H7 (cell line): ENCODE data around the gene PRKCD. TPM values are rescaled to one million over a fixed set of nuclear protein-coding genes. Genes with fewer than 3 reads are reported as not detected.

Experiments used
- DNase-seq: peaks from one replicate; pipeline ENCODE4 v3.0.0; 2012
- H3K27me3 ChIP-seq: 2 replicates; pipeline ENCODE4 v1.6.0; 2011; ENCODE audit warnings: mild to moderate bottlenecking, low read length; ENCODE audit not compliant: control insufficient read depth, insufficient read depth
- H3K36me3 ChIP-seq: replicated peaks from 2 replicates; pipeline ENCODE4 v1.5.1; 2011; ENCODE audit warnings: low read length; ENCODE audit not compliant: control insufficient read depth, insufficient read depth
- H3K4me3 ChIP-seq: 2 replicates; pipeline ENCODE4 v1.5.1; 2011; ENCODE audit warnings: low read depth, mild to moderate bottlenecking, control low read depth, low read length, moderate library complexity; ENCODE audit not compliant: insufficient read depth
- total RNA-seq: library from RNA; depleted of rRNA; stranded (reverse); fragments of >200 nt; shearing (Covaris generic); gene quantifications from 2 replicates; pipeline ENCODE4 v1.2.3, GENCODE V29; 2014; rRNA removed

Gene PRKCD
- total RNA-seq: 2.9 and 3.1 TPM in 2 replicates

- peaks cover 10% of the 10 kb centered on the region for H3K27me3 ChIP-seq
- no peaks in the 10 kb centered on the region; the same call in 1 of the 2 replicates for H3K36me3 ChIP-seq
These were observed at the start of gene PRKCD for GRCh38 chr3:53160660-53161449. TSS of gene PRKCD (plus strand) at chr3:53161209. CDS start at chr3:53178423, 17,214 bp downstream.

GRCh38 chr3:53111822-53112221 is 49.2 kb upstream of the PRKCD start:
- no peaks in the 10 kb centered on the region for H3K27me3 ChIP-seq
- no peak for DNase-seq
- no peak overlapping the region for H3K4me3 ChIP-seq
- peaks cover 3% of the 10 kb centered on the region; the same call in 1 of the 2 replicates for H3K36me3 ChIP-seq

More at GRCh38 chr3:53160660-53161449, at the start of gene PRKCD:
- DNase-seq: peak; percentile 99
- peak within 1 kb of the TSS; percentile 86 for H3K4me3 ChIP-seq

GRCh38 chr3:53113293-53114010 is 47.6 kb upstream of the PRKCD start:
- H3K4me3 ChIP-seq: no peak overlapping the region
- DNase-seq: no peak
- H3K27me3 ChIP-seq: no peaks in the 10 kb centered on the region
- H3K36me3 ChIP-seq: peaks cover 7% of the 10 kb centered on the region

GRCh38 chr3:53114011-53114400 is 47.0 kb upstream of the PRKCD start:
- H3K36me3 ChIP-seq: peaks cover 9% of the 10 kb centered on the region
- no peak overlapping the region for H3K4me3 ChIP-seq
- peak; percentile 82 for DNase-seq
- H3K27me3 ChIP-seq: no peaks in the 10 kb centered on the region

- Histone ChIP-seq H3K36me3 (peaks cover 10% of the 10 kb centered on the region), H3K27me3 (no peaks in the 10 kb centered on the region), H3K4me3 (no peak overlapping the region)
- DNase-seq: no peak
These were observed 46.5 kb upstream of the PRKCD start for GRCh38 chr3:53114412-53115074.

- H3K27me3 ChIP-seq: no peaks in the 10 kb centered on the region
- no peak for DNase-seq
- H3K36me3 ChIP-seq: peaks cover 17% of the 10 kb centered on the region
- no peak overlapping the region for H3K4me3 ChIP-seq
These were observed 44.1 kb upstream of the PRKCD start for GRCh38 chr3:53116956-53117355.

GRCh38 chr3:53120336-53120735 is 40.7 kb upstream of the PRKCD start:
- Histone ChIP-seq H3K27me3 (no peaks in the 10 kb centered on the region), H3K4me3 (no peak overlapping the region), H3K36me3 (peaks cover 26% of the 10 kb centered on the region)
- no peak for DNase-seq

GRCh38 chr3:53122255-53122932 is 38.6 kb upstream of the PRKCD start:
- H3K27me3 ChIP-seq: no peaks in the 10 kb centered on the region
- no peak overlapping the region for H3K4me3 ChIP-seq
- DNase-seq: no peak
- peaks cover 26% of the 10 kb centered on the region for H3K36me3 ChIP-seq

- no peak for DNase-seq
- H3K4me3 ChIP-seq: no peak overlapping the region
- peaks cover 24% of the 10 kb centered on the region for H3K36me3 ChIP-seq
- no peaks in the 10 kb centered on the region for H3K27me3 ChIP-seq
These were observed 38.1 kb upstream of the PRKCD start for GRCh38 chr3:53122933-53123305.

- Histone ChIP-seq H3K36me3 (peaks cover 22% of the 10 kb centered on the region), H3K4me3 (no peak overlapping the region), H3K27me3 (no peaks in the 10 kb centered on the region)
- DNase-seq: no peak
These were observed 37.5 kb upstream of the PRKCD start for GRCh38 chr3:53123510-53123909.

GRCh38 chr3:53123953-53124352 is 37.1 kb upstream of the PRKCD start:
- peaks cover 21% of the 10 kb centered on the region for H3K36me3 ChIP-seq
- H3K27me3 ChIP-seq: no peaks in the 10 kb centered on the region

GRCh38 chr3:53126601-53127000 is 34.4 kb upstream of the PRKCD start:
- H3K27me3 ChIP-seq: no peaks in the 10 kb centered on the region
- H3K36me3 ChIP-seq: peaks cover 13% of the 10 kb centered on the region
- H3K4me3 ChIP-seq: no peak overlapping the region
- DNase-seq: no peak

More at GRCh38 chr3:53123953-53124352, 37.1 kb upstream of the PRKCD start:
- DNase-seq: no peak
- no peak overlapping the region for H3K4me3 ChIP-seq

GRCh38 chr3:53129344-53129743 is 31.7 kb upstream of the PRKCD start:
- Histone ChIP-seq H3K27me3 (no peaks in the 10 kb centered on the region), H3K36me3 (peaks cover 3% of the 10 kb centered on the region), H3K4me3 (peak overlapping the region; percentile 87)
- DNase-seq: no peak
